ENCODE results near the gene FA2H.

Gene FA2H

DNA sequence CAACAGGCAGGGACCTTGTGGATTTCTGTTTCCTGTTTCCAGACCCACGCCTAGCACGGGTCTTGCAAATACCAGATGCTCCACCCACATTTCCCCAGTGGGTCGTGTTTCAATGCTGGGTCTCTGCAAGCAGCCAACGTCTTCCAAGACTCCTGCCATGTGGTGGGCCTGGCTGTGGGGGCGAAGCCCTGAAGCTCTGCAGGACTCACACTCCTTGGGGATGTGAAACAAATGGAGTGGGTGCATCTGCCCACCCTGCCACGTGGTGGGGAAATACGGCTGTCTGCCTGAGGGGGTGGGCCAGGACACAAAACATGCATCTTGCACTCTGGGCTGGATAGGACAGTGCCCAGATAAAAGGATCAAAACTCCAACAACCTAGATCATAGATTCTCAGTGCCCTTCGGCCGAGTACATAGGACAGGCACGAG lies 32.6 kb downstream of the FA2H start:
- no peak for DNase-seq (ENCODE audit: low read depth in 1 of 2, low spot score in 1 of 2)
- Histone ChIP-seq H3K27ac (replicated peaks) (no peak overlapping the region), H3K27me3 (ENCODE audit: insufficient read depth, poor library complexity, severe bottlenecking) (no peaks in the 10 kb centered on the region), H3K4me3 (replicated peaks; ENCODE audit: insufficient read depth, low read length) (no peak overlapping the region)
- TF ChIP-seq SPI1 (IDR thresholded peaks at IDR 0.05; ENCODE audit: borderline replicate concordance, low read depth) (no peak), CTCF (IDR thresholded peaks at IDR 0.05; ENCODE audit: insufficient read depth, low read length) (no peak), POLR2AphosphoS5 (IDR thresholded peaks at IDR 0.05; ENCODE audit: low read depth) (no peak), REST (IDR thresholded peaks at IDR 0.05; ENCODE audit: insufficient replicate concordance, low read depth) (no peak), GABPA (IDR thresholded peaks at IDR 0.05; ENCODE audit: low read depth) (no peak)

- no peak for DNase-seq (ENCODE audit: low read depth in 1 of 2, low spot score in 1 of 2)
- H3K27ac ChIP-seq (replicated peaks): no peak overlapping the region
Observed at GRCh38 chr16:74740795-74741304, 33.8 kb downstream of the FA2H start.

More at GRCh38 chr16:74740795-74741304, 33.8 kb downstream of the FA2H start:
- no peak overlapping the region for H3K4me3 ChIP-seq (replicated peaks; ENCODE audit: insufficient read depth, low read length)
- no peaks in the 10 kb centered on the region for H3K27me3 ChIP-seq (ENCODE audit: insufficient read depth, poor library complexity, severe bottlenecking)
- TF ChIP-seq REST (IDR thresholded peaks at IDR 0.05; ENCODE audit: insufficient replicate concordance, low read depth) (no peak), GABPA (IDR thresholded peaks at IDR 0.05; ENCODE audit: low read depth) (no peak), POLR2AphosphoS5 (IDR thresholded peaks at IDR 0.05; ENCODE audit: low read depth) (no peak), CTCF (IDR thresholded peaks at IDR 0.05; ENCODE audit: insufficient read depth, low read length) (no peak), SPI1 (IDR thresholded peaks at IDR 0.05; ENCODE audit: borderline replicate concordance, low read depth) (no peak)

All from HL-60 (cell line).